Transverse colon (tissue), 4 donors: ENCODE measurements around the gene CCSER2. TPM values are rescaled to one million over a fixed set of nuclear protein-coding genes. Genes with fewer than 3 reads are reported as not detected.
"Not testable (repeated sequence)": the region's sequence is repeated elsewhere in the genome, so short reads cannot be mapped to it uniquely, and the experiment has no call there.

Source experiments
- DNase-seq: peaks from one replicate; pipeline ENCODE4 v3.0.0-alpha.2; 2019
- H3K27ac ChIP-seq, 4 donors: fragments of 200-600 bp; sonication (generic); 2 replicates each; pipeline ENCODE4 v1.5.1; 2016 to 2018; ENCODE audit warnings: inconsistent platforms in 4 of 4
- H3K27me3 ChIP-seq: fragments of 200-600 bp; sonication (generic); 2 replicates; pipeline ENCODE4 v1.5.1; 2017; ENCODE audit warnings: inconsistent platforms
- H3K36me3 ChIP-seq, 4 donors: fragments of 200-600 bp; sonication (generic); 2 replicates each; pipeline ENCODE4 v1.5.1; 2017 to 2019; ENCODE audit warnings: inconsistent platforms in 4 of 4
- H3K4me1 ChIP-seq, 4 donors: fragments of 200-600 bp; sonication (generic); 2 replicates each; pipeline ENCODE4 v1.5.1; 2017 to 2020; ENCODE audit warnings: inconsistent platforms in 4 of 4
- H3K4me3 ChIP-seq, 4 donors: fragments of 200-600 bp; sonication (generic); 1 replicate in 1 of 4; 2 replicates in 3 of 4; pipeline versions ENCODE4 v1.5.1 to v1.6.1; 2017 to 2019; ENCODE audit warnings: inconsistent platforms in 4 of 4
- H3K9me3 ChIP-seq, 2 donors: fragments of 200-600 bp; sonication (generic); 2 replicates each; pipeline ENCODE4 v1.5.1; 2017 to 2019; ENCODE audit warnings: inconsistent platforms in 2 of 2
- CTCF ChIP-seq, 5 experiments: fragments of 200-600 bp in 3 of 5; fragments of 450-650 bp in 2 of 5; sonication (generic) in 3 of 5; IDR thresholded peaks; 1 replicate in 2 of 5; 2 replicates in 3 of 5; pipeline ENCODE4 v1.5.1; 2016 to 2017; ENCODE audit warnings: antibody characterized with exemption in 5 of 5, inconsistent platforms in 3 of 5, mild to moderate bottlenecking in 2 of 5, moderate library complexity in 1 of 5
- EP300 ChIP-seq: sonication (generic); formaldehyde crosslinking; IDR thresholded peaks from one replicate; pipeline ENCODE4 v1.6.1; 2017; ENCODE audit warnings: antibody characterized with exemption, low read depth
- POLR2A ChIP-seq: fragments of 450-650 bp; IDR thresholded peaks from one replicate; pipeline ENCODE4 v1.6.1; 2016; ENCODE audit warnings: antibody characterized with exemption, mild to moderate bottlenecking, moderate library complexity
- POLR2AphosphoS5 ChIP-seq, 3 donors: sonication (generic); formaldehyde crosslinking; IDR thresholded peaks; one replicate each; pipeline ENCODE4 v1.6.1; 2016; ENCODE audit warnings: antibody characterized with exemption in 3 of 3
- WGBS, 2 donors: methylation state at CpG; one replicate each; pipeline ENCODE4 v1.1.5; 2018; ENCODE audit warnings: low coverage in 1 of 2; 5-methylcytosine and 5-hydroxymethylcytosine counted together
- in situ Hi-C, 4 donors: fragments of 200-750 bp; cut with MboI; loops; one replicate each; pipeline versions ENCODE4 v1.15.0 to v1.15.1; 2017; ENCODE audit warnings: low sequenced_read_pairs in 3 of 4, low pct_ligation_motif_present in 1 of 4, low pct_unique_long_range_greater_than_20kb in 1 of 4
- intact Hi-C: fragments of 100-400 bp; cut with DNase I; formaldehyde crosslinking; loops from one replicate; pipeline ENCODE4 v1.15.1; 2023; ENCODE audit warnings: low total_unique reads
- total RNA-seq, 4 donors: library from RNA; depleted of rRNA; stranded (reverse); fragments of >200 nt; gene quantifications; one replicate each; pipeline ENCODE4 v1.1.0, GENCODE V29; 2016

CCSER2 gene
- total RNA-seq, 4 donors from 2014 or later: 20.9 to 45.6 (median 33.7) TPM

- Histone ChIP-seq H3K4me3 (no peak overlapping the region), H3K36me3 (no peaks in the 10 kb centered on the region), H3K4me1 (peaks cover 0 to 6% (median 2%) of the 10 kb centered on the region in 4 donors), H3K27ac (no peak overlapping the region), H3K9me3 (no peaks in the 10 kb centered on the region), H3K27me3 (no peaks in the 10 kb centered on the region)
- intact Hi-C loops (no loop called here), in situ Hi-C loops (no loop called here)
- no peak for TF ChIP-seq EP300
- TF ChIP-seq CTCF (IDR thresholded peaks at IDR 0.05): no peak
- no peak for TF ChIP-seq POLR2A
- TF ChIP-seq POLR2AphosphoS5 (IDR thresholded peaks at IDR 0.05): no peak
- no peak for DNase-seq
These were observed 196.0 kb downstream of the CCSER2 start for GRCh38 chr10:84524435-84524834.

- 80 to 98% methylated on average over 6 to 17 of the region's 17 CpGs for WGBS, 2 donors
- H3K4me3 ChIP-seq: no peak overlapping the region
- in situ Hi-C loops (loop anchor here in 1 of 4 donors (25.0 kb wide), 1 partner anchor 138 kb away; no protein-coding TSS in a partner anchor), intact Hi-C loops (no loop called here)
- TF ChIP-seq CTCF (IDR thresholded peaks at IDR 0.05) (no peak), POLR2AphosphoS5 (IDR thresholded peaks at IDR 0.05) (no peak), POLR2A (no peak), EP300 (no peak)
- H3K27me3 ChIP-seq: no peaks in the 10 kb centered on the region
- no peaks in the 10 kb centered on the region for H3K36me3 ChIP-seq
- no peaks in the 10 kb centered on the region for H3K9me3 ChIP-seq
- no peak overlapping the region for H3K27ac ChIP-seq
- peaks cover 0 to 6% (median 2%) of the 10 kb centered on the region in 4 donors for H3K4me1 ChIP-seq
- DNase-seq: no peak
These were observed 196.9 kb downstream of the CCSER2 start for GRCh38 chr10:84525120-84525806.

GRCh38 chr10:84525807-84526182 lies 197.4 kb downstream of the CCSER2 start:
- intact Hi-C loops: not testable (repeated sequence)

GRCh38 chr10:84527386-84527785 lies 199.0 kb downstream of the CCSER2 start:
- H3K27me3 ChIP-seq, H3K27ac ChIP-seq, H3K36me3 ChIP-seq, H3K9me3 ChIP-seq, DNase-seq, intact Hi-C loops, H3K4me1 ChIP-seq, H3K4me3 ChIP-seq: not testable (repeated sequence)
- 50 to 61% methylated on average over 2 to 5 of the region's 5 CpGs for WGBS, 2 donors
- in situ Hi-C loops: loop anchor here in 1 of 4 donors (25.0 kb wide), 1 partner anchor 140 kb away; no protein-coding TSS in a partner anchor

More at GRCh38 chr10:84525807-84526182, 197.4 kb downstream of the CCSER2 start:
- not testable (repeated sequence) for H3K27ac ChIP-seq, H3K36me3 ChIP-seq, DNase-seq, H3K9me3 ChIP-seq, H3K4me1 ChIP-seq, H3K4me3 ChIP-seq, H3K27me3 ChIP-seq
- WGBS, 2 donors: 93 to 97% methylated on average over 5 to 7 of the region's 7 CpGs
- in situ Hi-C loops: loop anchor here in 1 of 4 donors (25.0 kb wide), 1 partner anchor 138 kb away; no protein-coding TSS in a partner anchor

GRCh38 chr10:84528526-84528925 lies 200.1 kb downstream of the CCSER2 start:
- H3K4me1 ChIP-seq, intact Hi-C loops, H3K27me3 ChIP-seq, H3K4me3 ChIP-seq, H3K9me3 ChIP-seq, H3K27ac ChIP-seq, H3K36me3 ChIP-seq, DNase-seq: not testable (repeated sequence)
- in situ Hi-C loops: loop anchor here in 1 of 4 donors (25.0 kb wide), 1 partner anchor 141 kb away; no protein-coding TSS in a partner anchor
- WGBS, 2 donors: 83 to 88% methylated on average over 4 to 5 of the region's 5 CpGs
